ENCODE data around the gene CRY1. TPM values are rescaled to one million over a fixed set of nuclear protein-coding genes. Genes with fewer than 3 reads are reported as not detected.

The CRY1 gene
- polyA plus RNA-seq, 1 experiment = 13.7 TPM

DNA sequence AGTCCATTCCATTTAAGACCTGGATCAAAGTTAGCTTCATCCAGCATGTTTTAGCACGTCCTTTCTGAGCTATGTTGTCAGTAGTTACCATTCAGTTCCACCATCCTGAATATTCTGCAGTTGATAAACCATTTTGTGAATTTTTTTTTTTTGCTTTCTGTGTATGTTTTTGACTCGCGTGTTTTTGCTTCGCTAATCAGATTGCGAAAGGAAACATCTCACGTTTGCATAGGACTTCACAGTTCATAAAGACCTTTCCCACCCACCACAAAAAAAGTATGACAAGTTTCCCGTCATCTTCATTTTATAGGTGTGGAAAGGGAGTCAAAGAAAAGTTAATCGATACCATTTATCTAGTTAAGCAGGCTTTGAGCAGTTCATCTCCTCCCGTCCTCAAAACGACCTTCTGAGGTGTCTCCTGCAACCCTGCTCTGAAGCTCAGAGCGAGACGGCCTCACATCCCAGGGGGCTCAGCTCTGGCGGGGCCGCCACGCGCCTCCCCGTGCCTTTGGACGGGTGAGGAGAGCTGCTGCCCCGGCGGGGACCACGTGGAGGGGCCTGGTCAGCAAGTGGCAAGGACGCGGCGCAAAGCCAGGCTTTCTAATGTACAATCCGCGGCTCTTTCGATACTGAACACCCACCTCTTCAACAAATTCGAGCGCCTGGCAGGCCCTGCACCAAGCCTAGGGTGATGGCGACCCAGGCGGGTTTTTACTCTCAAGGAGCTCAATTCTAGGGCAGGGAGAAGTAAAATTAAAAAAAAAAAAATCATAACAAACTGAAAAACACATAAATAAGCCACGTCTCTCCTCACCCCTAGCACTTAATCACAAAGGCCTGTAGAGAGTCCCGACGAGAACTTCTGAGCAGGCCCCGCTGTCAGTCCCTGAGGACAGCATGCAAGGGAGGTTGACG, 138.6 kb downstream of the CRY1 start:
- Histone ChIP-seq H3K27me3 (ENCODE audit: control insufficient read depth, insufficient read depth, low read length) (no peaks in the 10 kb centered on the region), H3K27ac (ENCODE audit: low read depth, low read length) (peak overlapping the region; percentile 87), H3K4me3 (ENCODE audit: low read depth, low read length) (peak overlapping the region; percentile 76), H3K9me3 (ENCODE audit: control insufficient read depth, insufficient read depth, low read length) (peaks cover 3% of the 10 kb centered on the region; the same call in 1 of the 2 replicates)
- no peak for DNase-seq (ENCODE audit: low read depth, low spot score)
- POLR2A ChIA-PET = interaction anchor here (0.6 to 2.3 kb wide), 15 partner anchors 13 to 708 kb away, joined by 3 to 44 read pairs (median 5); partner anchors contain the start of gene MTERF2
- TF ChIP-seq, protein P1, sequence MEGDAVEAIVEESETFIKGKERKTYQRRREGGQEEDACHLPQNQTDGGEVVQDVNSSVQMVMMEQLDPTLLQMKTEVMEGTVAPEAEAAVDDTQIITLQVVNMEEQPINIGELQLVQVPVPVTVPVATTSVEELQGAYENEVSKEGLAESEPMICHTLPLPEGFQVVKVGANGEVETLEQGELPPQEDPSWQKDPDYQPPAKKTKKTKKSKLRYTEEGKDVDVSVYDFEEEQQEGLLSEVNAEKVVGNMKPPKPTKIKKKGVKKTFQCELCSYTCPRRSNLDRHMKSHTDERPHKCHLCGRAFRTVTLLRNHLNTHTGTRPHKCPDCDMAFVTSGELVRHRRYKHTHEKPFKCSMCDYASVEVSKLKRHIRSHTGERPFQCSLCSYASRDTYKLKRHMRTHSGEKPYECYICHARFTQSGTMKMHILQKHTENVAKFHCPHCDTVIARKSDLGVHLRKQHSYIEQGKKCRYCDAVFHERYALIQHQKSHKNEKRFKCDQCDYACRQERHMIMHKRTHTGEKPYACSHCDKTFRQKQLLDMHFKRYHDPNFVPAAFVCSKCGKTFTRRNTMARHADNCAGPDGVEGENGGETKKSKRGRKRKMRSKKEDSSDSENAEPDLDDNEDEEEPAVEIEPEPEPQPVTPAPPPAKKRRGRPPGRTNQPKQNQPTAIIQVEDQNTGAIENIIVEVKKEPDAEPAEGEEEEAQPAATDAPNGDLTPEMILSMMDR (IDR thresholded peaks at IDR 0.05; ENCODE audit: low read depth, low read length) = no peak
- CTCF ChIA-PET = interaction anchor here (0.7 to 2.6 kb wide), 2 partner anchors 52 to 137 kb away, joined by 3 to 15 read pairs; no protein-coding TSS in a partner anchor

DNA sequence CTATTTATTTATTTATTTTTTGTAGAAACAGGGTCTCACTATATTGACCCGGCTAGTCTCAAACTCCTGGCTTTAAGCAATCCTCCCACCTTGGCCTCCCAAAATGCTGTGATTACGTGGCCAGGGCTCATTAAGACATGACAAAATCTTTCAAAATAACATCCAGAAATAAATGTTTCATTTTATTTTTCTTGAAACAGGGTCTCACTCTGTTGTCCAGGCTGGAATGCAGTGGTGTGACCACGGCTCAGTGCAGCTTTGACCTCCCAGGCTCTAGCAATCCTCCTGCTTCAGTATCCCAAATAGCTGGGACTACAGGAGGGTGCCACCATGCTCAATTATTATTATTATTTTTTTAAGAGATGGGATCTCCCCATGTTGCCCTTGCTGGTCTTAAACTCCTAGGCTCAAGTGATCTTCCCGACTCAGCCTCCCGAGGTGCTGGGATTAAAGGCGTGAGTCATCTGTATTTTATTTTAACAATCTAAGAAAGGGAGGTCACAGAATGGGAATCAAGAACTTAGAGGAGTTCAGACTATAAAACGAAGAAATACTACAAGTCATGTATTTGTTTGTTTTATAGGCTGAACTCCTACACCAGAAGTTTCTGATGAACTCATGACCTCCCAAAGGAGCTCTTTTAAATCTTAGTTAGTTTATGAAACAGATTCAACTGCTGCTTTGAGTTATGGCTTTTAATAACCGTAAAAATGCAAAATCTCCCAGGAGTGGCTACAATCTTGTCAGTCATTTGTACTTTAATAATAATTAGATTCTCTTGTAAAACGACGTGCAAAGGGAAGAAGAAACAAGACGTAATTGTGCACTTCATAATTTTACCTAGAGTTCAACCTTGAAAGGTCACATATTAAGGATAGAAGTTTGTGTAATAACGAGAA, 139.7 kb downstream of the CRY1 start:
- Histone ChIP-seq H3K4me3 (ENCODE audit: low read depth, low read length) (no peak overlapping the region), H3K9me3 (ENCODE audit: control insufficient read depth, insufficient read depth, low read length) (peaks cover 3% of the 10 kb centered on the region; the same call in 1 of the 2 replicates), H3K27ac (ENCODE audit: low read depth, low read length) (no peak overlapping the region), H3K27me3 (ENCODE audit: control insufficient read depth, insufficient read depth, low read length) (no peaks in the 10 kb centered on the region)
- POLR2A ChIA-PET = no interaction called here
- CTCF ChIA-PET = interaction anchor here (0.7 to 1.9 kb wide), 2 partner anchors 34 to 51 kb away, joined by 3 to 5 read pairs; no protein-coding TSS in a partner anchor
- no peak for DNase-seq (ENCODE audit: low read depth, low spot score)
- TF ChIP-seq, protein P1 (IDR thresholded peaks at IDR 0.05; ENCODE audit: low read depth, low read length) = no peak

DNA sequence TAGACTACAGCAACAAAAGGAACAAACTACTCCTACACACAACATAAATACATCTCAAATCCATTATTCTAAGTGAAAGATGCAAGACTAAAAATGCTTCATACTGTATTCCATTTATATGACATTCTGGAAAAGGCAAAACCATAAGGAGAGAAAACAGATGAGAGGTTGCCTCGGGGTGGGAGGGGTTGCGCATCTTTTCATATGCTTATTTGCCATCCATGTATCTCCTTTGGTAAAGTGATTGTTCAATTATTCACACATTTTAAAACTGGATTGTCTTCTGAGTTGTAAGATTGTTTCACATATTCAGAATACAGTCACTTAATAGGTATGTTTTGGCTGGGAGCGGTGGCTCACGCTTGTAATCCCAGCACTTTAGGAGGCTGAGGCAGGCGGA, 142.8 kb downstream of the CRY1 start:
- ChIA-PET POLR2A (no interaction called here), CTCF (no interaction called here)
- TF ChIP-seq, protein P1 (IDR thresholded peaks at IDR 0.05; ENCODE audit: low read depth, low read length) = no peak
- no peaks in the 10 kb centered on the region for H3K27me3 ChIP-seq (ENCODE audit: control insufficient read depth, insufficient read depth, low read length)
- DNase-seq (ENCODE audit: low read depth, low spot score) = no peak
- H3K27ac ChIP-seq (ENCODE audit: low read depth, low read length) = no peak overlapping the region
- no peak overlapping the region for H3K4me3 ChIP-seq (ENCODE audit: low read depth, low read length)
- peaks cover 7% of the 10 kb centered on the region; the same call in 1 of the 2 replicates for H3K9me3 ChIP-seq (ENCODE audit: control insufficient read depth, insufficient read depth, low read length)

DNA sequence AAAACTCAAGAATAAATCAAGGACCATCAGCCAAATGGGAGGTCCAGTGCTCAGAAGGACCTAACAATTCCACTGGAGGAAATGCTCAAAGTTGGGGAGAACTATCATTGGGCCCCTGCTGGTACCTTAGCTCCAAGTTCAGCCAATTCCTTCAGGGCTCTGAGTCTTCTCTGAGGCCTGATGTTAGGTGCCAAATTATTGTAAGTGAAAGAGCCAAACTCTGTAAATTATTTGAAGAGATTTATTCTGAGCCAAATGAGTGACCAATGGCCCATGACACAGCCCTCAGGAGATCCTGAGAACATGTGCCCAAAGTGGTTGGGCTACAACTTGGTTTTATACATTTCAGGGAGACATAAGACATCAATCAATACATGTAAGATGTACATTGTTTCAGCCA, 145.9 kb downstream of the CRY1 start:
- POLR2A ChIA-PET = interaction anchor here (1.1 kb wide), 1 partner anchor 9 kb away, joined by 4 read pairs; no protein-coding TSS in a partner anchor
- TF ChIP-seq, protein P1 (IDR thresholded peaks at IDR 0.05; ENCODE audit: low read depth, low read length) = no peak
- Histone ChIP-seq H3K9me3 (ENCODE audit: control insufficient read depth, insufficient read depth, low read length) (peaks cover 3% of the 10 kb centered on the region; the same call in 1 of the 2 replicates), H3K27me3 (ENCODE audit: control insufficient read depth, insufficient read depth, low read length) (no peaks in the 10 kb centered on the region), H3K4me3 (ENCODE audit: low read depth, low read length) (no peak overlapping the region), H3K27ac (ENCODE audit: low read depth, low read length) (no peak overlapping the region)
- CTCF ChIA-PET = no interaction called here
- no peak for DNase-seq (ENCODE audit: low read depth, low spot score)
